ENCODE data around the gene ARMC5.
"Not testable (repeated sequence)": the region's sequence is repeated elsewhere in the genome, so short reads cannot be mapped to it uniquely, and the experiment has no call there.

ARMC5 gene

DNA sequence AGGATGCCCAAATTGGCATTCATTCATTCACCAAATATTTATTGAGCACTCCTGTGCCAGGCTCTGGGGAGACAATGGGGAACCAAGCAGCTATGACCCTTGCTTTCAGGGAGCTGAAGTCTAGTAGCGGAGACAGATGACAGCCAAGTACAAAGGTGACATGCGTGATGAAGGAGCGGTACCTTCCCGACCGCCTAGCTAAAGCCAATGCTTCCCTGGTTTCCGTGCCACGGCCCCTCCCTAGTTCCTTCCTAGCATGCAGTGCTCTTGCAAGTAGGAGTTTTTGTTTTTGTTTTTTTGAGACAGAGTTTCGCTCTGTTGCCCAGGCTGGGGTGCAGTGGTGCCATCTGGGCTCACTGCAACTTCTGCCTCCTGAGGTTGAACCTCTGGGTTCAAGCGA, 20.4 kb downstream of the ARMC5 start:
- DNase-seq: no peak

DNA sequence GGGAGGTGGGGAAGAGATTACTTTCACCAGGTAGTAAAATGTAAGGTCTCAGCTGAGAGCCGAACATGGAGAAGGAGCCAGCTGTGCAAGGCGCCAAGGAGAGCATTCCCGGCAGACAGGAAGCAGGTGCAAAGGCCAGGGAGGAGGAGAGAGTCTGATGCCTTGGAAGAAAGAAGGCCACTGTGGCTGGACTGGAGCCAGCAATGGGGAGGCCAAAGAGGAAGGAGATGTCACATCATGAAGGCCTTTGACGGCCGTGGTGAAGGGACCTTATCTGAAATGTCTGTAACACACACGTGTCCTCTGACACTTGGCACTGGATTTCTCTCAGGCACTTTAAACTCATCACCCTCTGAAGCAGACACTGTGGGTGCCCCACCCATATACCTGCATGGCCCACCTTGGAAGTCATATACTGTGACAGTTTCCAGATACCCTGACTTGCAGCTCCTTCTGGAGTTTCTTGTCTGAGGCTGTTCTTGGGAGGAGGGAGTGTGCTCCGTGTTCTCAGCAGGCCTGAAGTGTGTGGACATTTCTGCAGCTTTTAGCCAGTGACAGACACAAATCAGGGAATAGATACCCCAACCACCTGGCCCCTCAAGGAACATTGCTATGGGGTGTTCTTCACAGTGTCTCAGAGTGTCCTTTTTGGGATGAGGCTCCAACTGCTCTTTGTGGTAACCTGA, 21.7 kb downstream of the ARMC5 start:
- no peak for DNase-seq

DNA sequence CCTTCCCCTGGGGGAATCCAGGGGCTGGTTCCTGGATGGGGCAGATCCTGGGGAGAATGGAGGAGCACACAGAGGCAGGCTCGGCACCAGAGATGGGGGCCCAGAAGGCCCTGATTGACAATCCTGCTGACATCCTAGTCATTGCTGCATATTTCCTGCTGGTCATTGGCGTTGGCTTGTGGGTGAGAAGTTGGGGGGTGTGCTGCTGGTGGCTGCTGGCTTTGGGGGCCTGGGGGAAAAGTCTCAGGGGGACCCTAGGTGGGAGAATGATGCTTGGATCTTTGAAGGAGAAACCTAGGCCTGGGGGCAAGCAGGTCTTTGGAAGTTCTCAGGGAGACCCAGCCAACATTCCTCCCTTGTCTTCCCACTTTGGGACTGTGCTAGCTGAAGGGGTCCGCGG, 23.8 kb downstream of the ARMC5 start, which contains the start of gene SLC5A2:
Gene SLC5A2, plus strand, starts transcription at position 43 of the 400 bp plus-strand sequence. Its CDS starts 14 bp downstream, at position 57.
- DNase-seq: no peak

DNA sequence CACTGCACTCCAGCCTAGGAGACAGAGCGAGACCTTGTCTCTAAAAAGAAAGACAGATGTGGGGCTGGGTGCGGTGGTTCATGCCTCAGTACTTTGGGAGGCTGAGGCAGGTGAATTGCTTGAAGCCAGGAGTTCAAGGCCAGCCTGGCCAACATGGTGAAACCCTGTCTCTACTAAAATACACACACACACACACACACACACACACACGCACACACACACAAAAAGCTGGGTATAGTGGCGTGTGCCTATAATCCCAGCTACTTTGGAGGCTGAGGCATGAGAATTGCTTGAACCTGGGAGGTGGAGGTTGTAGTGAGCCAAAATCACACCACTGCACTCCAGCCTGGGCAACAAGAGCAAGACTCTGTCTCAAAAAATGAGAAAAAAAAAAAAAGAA, 24.7 kb downstream of the ARMC5 start:
- DNase-seq: not testable (repeated sequence)

DNA sequence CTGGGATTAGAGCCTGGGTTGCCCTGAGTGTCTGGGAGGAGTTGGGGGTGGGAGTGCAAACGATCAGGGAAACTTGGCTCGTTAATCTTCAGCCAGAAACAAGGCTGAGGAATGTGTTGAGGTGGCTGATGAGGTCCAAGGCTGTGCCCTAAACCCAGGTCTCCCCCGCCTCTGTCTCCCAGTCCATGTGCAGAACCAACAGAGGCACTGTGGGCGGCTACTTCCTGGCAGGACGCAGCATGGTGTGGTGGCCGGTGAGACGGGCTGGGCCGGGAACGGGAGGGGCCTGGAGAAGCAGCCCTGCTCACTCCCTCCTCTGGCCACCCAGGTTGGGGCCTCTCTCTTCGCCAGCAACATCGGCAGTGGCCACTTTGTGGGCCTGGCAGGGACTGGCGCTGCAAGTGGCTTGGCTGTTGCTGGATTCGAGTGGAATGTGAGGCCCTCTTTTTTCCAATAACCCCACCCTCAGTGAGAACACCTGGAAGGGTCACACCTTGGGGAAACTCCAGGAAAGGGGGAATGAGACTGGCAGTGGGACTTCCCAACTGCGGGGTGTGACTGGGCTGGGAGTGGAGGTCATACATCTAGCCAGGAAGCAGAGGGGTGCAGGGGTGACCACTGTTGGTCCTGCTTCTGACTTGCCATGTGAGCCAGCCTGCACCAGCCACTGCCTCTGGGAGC, 25.3 kb downstream of the ARMC5 start:
- no peak for DNase-seq

DNA sequence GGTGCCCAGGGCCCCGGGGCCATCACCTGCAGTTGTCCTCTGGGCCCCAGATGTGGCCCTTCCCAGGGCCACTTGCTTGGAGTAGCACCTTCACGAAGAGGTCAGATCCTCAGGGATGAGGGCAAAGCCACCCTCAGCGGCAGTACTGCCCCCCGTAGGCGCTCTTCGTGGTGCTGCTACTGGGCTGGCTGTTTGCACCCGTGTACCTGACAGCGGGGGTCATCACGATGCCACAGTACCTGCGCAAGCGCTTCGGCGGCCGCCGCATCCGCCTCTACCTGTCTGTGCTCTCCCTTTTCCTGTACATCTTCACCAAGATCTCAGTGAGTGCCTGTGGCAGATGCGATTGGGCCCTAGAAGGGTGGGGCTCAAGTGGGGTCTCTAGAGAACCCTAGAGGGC, 26.3 kb downstream of the ARMC5 start:
- DNase-seq: no peak

DNA sequence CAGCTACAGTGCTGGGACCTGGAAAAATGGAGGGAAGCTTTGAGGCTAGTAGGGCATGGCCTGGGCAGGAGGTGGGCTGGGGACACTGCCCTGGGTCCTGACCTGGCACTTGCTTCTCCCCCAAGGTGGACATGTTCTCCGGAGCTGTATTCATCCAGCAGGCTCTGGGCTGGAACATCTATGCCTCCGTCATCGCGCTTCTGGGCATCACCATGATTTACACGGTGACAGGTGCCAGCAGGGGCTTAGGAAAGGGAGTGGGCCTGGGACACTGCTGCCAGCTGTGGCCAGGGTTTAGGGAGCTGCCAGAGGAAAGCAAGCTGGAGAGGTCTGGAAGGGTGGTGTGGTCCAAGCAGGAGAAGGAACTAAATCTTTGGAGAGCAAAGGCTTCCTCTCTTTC, 26.7 kb downstream of the ARMC5 start:
- DNase-seq: no peak

DNA sequence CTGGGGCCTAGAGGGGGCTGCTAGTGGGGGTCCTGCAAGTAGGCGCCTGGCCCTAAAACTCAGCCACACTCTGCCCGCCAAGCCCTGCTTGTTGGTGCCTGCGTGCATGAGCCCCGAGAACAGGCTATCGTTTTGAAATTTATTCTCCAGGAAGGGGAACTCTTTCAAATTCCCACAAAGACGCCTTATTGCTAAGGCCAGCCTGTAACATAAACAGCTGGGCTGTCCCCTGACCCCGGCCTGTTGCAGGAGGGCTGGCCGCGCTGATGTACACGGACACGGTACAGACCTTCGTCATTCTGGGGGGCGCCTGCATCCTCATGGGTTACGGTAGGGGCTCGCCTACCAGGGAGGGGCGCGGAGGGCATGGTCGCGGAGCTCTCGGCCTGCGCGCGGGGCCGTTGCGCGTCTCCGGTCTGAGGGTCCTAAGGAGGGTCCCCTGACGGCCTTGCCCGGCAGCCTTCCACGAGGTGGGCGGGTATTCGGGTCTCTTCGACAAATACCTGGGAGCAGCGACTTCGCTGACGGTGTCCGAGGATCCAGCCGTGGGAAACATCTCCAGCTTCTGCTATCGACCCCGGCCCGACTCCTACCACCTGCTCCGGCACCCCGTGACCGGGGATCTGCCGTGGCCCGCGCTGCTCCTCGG, 27.9 kb downstream of the ARMC5 start:
- no peak for DNase-seq

DNA sequence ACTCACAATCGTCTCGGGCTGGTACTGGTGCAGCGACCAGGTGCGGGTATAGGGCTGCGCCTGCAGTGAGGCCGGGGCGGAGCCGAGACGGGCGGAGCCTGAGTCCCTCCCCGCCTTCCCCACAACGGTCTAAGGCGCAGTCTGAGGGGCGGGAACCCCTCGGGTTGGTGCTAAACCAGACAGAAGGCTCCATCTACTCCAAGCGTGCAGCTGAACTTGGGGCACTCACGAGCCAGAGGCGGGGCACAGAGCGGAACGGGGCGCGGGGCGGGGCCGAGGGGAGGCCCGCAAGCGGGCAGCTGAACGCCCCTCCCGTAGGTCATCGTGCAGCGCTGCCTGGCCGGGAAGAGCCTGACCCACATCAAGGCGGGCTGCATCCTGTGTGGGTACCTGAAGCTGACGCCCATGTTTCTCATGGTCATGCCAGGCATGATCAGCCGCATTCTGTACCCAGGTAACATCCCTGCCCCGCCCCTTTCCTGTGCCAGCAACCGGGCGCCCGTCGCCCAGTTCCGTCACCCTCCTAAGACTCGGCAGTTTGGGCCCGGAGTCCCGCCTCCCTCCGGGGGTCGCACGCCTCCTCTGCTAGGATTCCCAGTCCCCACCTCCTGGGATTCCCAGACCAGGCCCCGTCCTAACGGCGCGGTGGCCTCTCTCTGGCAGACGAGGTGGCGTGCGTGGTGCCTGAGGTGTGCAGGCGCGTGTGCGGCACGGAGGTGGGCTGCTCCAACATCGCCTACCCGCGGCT, 28.6 kb downstream of the ARMC5 start:
- peak; percentile 65 for DNase-seq

DNA sequence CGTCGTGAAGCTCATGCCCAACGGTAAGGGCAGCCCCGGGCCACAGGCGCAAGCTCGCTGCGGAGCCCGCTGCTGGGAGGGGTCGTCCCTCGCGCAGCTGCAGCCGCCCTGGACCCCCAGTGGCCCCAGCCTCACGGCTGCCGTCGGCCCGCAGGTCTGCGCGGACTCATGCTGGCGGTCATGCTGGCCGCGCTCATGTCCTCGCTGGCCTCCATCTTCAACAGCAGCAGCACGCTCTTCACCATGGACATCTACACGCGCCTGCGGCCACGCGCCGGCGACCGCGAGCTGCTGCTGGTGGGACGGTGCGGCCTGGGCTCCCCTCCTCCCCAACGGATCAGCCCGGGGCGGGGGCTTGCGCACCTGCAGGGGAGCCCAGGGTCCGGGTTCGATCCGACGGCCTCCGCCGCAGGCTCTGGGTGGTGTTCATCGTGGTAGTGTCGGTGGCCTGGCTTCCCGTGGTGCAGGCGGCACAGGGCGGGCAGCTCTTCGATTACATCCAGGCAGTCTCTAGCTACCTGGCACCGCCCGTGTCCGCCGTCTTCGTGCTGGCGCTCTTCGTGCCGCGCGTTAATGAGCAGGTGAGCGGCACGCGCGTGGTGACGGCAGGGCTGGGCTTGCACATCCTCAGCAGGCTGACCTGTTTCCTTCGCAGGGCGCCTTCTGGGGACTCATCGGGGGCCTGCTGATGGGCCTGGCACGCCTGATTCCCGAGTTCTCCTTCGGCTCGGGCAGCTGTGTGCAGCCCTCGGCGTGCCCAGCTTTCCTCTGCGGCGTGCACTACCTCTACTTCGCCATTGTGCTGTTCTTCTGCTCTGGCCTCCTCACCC, 29.4 kb downstream of the ARMC5 start:
- peak; percentile 0 for DNase-seq

DNA sequence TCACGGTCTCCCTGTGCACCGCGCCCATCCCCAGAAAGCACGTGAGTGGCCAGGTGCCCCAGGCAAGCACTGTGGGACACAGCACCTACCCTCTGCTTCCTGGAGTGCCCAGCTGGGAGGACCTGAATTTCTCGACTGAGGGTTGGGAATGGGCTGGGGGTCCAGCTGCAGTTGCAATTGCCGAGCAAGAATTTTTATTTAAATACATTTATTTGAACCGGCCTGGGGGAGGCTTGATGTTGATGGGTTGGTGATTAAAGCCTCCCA, 29.9 kb downstream of the ARMC5 start:
- no peak for DNase-seq

DNA sequence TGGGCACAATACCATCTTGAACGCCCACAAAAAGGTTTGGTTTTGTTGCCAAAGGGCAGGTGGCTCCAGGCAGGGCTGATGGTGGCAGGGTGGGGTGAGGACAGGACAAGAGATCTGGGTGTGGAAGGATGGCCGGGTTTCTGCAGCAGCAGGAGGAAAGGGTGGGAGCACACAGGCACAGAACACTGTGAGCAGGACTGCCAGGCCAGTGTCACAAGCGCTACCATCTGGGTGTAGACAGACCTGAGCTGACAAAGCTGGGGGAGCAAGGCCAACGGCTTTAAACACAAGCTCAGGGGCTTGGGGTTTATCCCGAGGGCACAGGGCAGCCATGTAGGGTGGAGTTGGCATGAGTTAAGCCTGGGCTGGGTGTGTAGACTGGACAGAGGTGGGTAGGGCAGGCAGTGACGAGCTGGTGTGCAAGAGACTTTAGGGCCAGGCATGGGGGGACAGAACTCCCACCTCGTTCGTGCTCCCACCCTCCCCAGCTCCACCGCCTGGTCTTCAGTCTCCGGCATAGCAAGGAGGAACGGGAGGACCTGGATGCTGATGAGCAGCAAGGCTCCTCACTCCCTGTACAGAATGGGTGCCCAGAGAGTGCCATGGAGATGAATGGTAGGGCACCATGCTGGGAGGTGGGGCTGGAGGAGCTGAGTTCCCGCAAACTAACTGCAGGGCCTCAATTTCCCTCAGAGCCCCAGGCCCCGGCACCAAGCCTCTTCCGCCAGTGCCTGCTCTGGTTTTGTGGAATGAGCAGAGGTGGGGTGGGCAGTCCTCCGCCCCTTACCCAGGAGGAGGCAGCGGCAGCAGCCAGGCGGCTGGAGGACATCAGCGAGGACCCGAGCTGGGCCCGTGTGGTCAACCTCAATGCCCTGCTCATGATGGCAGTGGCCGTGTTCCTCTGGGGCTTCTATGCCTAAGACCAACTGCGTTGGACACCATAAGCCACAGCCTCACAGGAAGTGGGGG, 30.6 kb downstream of the ARMC5 start:
- DNase-seq: no peak

DNA sequence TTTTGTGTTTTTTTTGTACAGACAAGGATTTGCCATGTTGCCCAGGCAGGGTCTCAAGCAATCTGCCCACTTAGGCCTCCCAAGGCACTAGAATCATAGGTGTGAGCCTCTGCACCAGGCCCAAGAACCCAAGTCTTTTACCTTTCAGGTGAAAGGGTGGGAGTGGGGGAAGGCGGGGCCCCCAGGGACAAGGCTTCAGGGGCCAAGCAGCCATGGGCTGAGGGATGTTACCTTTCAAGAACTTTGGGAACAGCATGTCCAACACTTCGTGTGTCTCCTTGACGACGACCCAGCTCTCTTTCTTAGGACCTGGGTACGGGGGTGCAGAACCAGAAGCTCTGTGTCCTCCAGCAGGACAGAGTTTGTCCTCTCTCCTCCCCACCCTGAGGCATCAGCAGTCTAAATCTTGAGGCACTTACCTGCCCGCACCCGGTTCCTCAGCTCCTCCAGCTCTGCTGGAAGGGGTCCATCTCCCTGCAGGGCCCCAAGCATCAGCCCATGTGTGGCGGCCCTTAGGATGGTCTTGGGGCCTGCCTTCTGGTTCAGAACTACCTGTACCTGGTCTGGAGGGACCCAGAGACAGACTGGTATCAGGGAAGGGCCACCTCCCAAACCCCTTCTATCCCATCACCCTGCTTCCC, 32.6 kb downstream of the ARMC5 start:
- DNase-seq: no peak

DNA sequence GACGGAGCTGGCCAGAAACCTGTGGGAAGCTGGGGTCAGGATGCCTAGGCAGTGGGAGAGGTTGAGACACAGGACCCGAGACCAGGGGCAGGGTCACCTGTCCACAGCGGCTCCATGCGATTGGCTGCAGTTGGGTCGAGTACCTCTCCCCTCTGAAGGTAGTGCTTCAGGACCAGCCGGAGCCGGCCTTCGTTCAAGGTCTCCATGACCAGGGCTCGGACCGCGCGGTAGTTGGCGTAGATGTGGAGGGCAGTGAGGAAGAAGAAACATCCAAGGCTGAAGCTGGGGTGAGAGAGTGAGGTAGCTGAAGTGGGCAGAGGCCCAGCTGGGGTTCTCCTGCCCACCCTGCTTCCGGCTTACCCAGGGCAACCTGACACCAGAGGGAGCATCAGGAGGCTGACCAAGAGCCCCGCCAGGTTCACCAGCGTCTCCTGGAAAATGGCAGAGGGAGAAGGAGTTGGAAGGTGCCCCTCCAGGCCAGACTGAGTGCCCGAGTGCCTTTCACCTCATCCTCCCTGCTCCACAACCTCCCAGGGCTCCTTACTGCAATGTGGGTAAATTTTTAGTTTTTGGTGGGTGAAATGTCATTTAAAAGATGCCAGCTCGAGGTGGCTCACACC, 34.3 kb downstream of the ARMC5 start:
- DNase-seq: no peak

DNA sequence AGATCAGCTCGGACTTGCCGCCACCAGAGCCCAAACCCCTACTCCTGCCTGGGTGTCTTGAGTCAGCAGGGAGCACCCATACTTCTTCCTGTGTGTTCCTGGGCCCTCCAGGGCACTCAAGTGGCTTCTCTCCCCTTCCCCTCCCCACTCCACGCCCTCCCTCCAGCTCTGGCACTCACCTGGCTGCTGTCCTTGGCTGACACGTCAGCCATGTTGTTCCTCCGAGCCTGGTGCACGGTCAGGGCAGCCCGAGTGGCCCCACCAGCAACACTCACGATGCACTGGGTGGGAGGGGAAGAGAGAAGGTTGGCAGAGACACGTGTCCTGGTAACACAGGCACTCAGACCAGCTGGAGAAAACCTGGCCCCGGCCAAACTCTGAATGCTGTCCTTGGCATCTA, 37.4 kb downstream of the ARMC5 start:
- no peak for DNase-seq

DNA sequence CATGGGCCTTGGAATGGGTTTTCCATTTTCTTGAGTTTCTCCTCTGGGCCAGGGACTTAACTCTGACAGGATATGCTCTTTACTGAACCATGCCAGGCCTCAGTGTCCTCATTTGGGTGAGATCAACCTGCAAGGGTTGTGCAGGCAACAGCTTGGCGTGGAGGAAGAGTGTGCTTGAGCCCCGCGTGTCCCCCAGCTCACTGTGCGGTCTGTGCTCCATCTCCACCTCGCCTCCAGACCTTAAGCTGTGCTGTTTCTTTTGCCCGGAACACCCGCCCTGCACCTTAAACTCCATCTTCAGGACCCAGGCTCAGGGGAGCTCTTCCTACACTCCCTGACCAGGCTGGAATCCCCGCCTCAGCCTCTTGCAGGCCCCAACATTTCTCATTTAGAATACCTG, 39.2 kb downstream of the ARMC5 start:
- DNase-seq: no peak

DNA sequence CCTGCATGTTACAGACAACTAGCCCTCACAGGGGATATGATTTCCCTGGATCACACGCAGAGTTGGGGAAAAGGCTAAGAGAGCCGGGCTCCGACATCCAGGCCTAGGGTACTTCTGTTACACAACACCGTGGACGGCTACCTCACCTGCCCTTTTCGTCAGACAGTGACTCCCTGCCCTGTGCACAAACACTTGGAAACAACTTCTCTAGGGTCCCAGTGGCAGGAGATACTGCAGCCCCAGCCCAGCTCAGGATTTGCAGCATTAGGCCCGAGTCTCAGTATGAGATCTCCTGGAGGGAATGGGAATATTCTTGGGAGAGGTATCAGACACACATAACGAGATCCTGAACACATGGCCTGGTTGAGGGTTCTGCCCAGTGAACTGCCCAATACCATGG, 40.6 kb downstream of the ARMC5 start:
- DNase-seq: no peak

DNA sequence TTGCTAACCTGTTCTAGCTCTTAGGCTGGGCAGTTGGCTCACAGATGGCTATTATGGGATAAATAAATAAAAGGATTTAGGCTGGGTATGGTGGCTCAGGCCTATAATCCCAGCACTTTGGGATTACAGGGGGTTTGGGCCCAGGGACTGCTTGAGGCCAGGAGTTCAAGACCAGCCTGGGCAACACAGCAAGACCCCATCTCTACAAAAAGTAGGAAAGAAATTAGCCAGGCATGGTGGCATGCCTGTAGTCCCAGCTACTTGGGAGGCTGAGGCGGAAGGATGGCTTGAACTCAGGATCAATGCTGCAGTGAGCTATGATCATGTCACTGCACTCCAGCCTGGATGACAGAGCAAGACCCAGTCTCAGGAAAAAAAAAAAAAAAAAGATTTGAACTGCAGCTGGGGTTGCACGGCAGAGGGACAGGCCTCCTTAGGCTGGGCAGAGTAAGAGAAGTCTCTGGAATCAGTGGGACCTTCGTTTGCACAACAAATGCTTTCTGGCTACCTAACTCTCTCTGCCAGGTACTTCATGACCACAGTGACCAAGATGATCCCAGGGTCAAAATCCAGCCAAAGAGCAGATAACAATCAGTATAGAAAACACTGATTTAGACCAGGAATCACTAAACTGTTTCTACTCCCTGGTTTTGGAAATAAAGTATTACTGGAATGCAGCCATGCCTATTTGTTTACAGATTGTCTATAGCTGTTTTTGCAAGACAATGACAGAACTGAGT, 42.1 kb downstream of the ARMC5 start:
- no peak for DNase-seq

DNA sequence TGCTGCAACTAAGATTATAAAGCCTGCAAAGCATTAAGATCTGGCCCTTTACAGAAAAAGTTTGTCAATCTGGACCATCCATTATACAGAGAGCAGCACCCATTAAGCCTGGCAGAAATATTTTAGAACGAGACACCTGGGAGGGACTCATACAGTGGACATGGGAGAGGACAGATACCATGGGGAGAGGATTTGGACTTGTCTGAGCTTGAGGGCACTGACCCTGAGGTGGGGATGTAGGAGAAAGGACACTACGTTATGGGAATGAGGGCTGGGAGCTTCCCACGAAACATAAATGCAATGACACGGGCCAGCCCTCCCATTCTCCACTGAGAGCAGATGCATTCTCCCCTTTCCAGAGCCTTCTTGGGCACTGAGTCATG, 42.7 kb downstream of the ARMC5 start:
- no peak for DNase-seq

DNA sequence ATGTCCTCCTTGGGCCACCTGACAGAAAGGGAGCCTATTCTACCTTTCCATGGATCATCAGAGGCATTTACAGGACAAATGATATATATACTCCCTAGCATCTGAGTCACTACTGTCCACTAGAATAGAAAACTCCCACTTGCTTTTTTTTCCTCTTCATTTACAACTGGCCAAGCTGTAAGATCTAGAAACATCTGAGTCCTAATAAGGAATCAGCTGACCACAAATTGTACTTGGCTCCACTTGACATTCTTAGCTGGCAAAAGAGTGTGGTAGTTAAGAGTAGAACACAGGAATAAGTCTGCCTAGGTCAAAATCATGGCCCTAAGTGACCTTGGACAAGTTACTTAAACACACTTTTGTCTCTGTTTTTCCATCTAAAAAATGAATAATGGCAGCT, 43.7 kb downstream of the ARMC5 start:
- DNase-seq: no peak
